ENCODE data around the gene NR2C2.
"Not testable (repeated sequence)": the region's sequence is repeated elsewhere in the genome, so short reads cannot be mapped to it uniquely, and the experiment has no call there.

The NR2C2 gene

GRCh38 chr3:14948609-14949038 is 1.2 kb downstream of the NR2C2 start:
- H3K4me3 ChIP-seq (ENCODE audit: low read length) = peak overlapping the region; percentile 73
- DNase-seq (ENCODE audit: low read depth, low spot score) = no peak

- H3K4me3 ChIP-seq (ENCODE audit: low read length) = peak overlapping the region; percentile 73
- no peak for DNase-seq (ENCODE audit: low read depth, low spot score)
Observed at GRCh38 chr3:14949126-14949525, 1.7 kb downstream of the NR2C2 start.

- H3K4me3 ChIP-seq (ENCODE audit: low read length) = no peak overlapping the region
- DNase-seq (ENCODE audit: low read depth, low spot score) = no peak
Observed at GRCh38 chr3:14950274-14950673, 2.9 kb downstream of the NR2C2 start.

- no peak for DNase-seq (ENCODE audit: low read depth, low spot score)
- no peak overlapping the region for H3K4me3 ChIP-seq (ENCODE audit: low read length)
Observed at GRCh38 chr3:14957153-14957552, 9.8 kb downstream of the NR2C2 start.

GRCh38 chr3:14957925-14958324 is 10.5 kb downstream of the NR2C2 start:
- H3K4me3 ChIP-seq (ENCODE audit: low read length) = no peak overlapping the region
- DNase-seq (ENCODE audit: low read depth, low spot score) = no peak

- DNase-seq (ENCODE audit: low read depth, low spot score) = no peak
Observed at GRCh38 chr3:14959359-14959943, 12.1 kb downstream of the NR2C2 start.

GRCh38 chr3:14962762-14963161 is 15.4 kb downstream of the NR2C2 start:
- no peak overlapping the region for H3K4me3 ChIP-seq (ENCODE audit: low read length)
- no peak for DNase-seq (ENCODE audit: low read depth, low spot score)

More at GRCh38 chr3:14959359-14959943, 12.1 kb downstream of the NR2C2 start:
- H3K4me3 ChIP-seq (ENCODE audit: low read length) = no peak overlapping the region

GRCh38 chr3:14967285-14967684 is 19.9 kb downstream of the NR2C2 start:
- no peak overlapping the region for H3K4me3 ChIP-seq (ENCODE audit: low read length)
- no peak for DNase-seq (ENCODE audit: low read depth, low spot score)

- no peak overlapping the region for H3K4me3 ChIP-seq (ENCODE audit: low read length)
- DNase-seq (ENCODE audit: low read depth, low spot score) = no peak
Observed at GRCh38 chr3:14969671-14970070, 22.3 kb downstream of the NR2C2 start.

GRCh38 chr3:14976317-14976716 is 28.9 kb downstream of the NR2C2 start:
- DNase-seq (ENCODE audit: low read depth, low spot score) = no peak
- H3K4me3 ChIP-seq (ENCODE audit: low read length) = no peak overlapping the region

- no peak for DNase-seq (ENCODE audit: low read depth, low spot score)
- H3K4me3 ChIP-seq (ENCODE audit: low read length) = no peak overlapping the region
Observed at GRCh38 chr3:14980689-14981088, 33.3 kb downstream of the NR2C2 start.

GRCh38 chr3:14984581-14985113 is 37.3 kb downstream of the NR2C2 start:
- no peak for DNase-seq (ENCODE audit: low read depth, low spot score)

GRCh38 chr3:14988988-14989394 is 41.6 kb downstream of the NR2C2 start:
- no peak overlapping the region for H3K4me3 ChIP-seq (ENCODE audit: low read length)
- DNase-seq (ENCODE audit: low read depth, low spot score) = peak; percentile 47

More at GRCh38 chr3:14984581-14985113, 37.3 kb downstream of the NR2C2 start:
- no peak overlapping the region for H3K4me3 ChIP-seq (ENCODE audit: low read length)

- H3K4me3 ChIP-seq (ENCODE audit: low read length) = no peak overlapping the region
- no peak for DNase-seq (ENCODE audit: low read depth, low spot score)
Observed at GRCh38 chr3:14989943-14990779, 42.8 kb downstream of the NR2C2 start.

GRCh38 chr3:14990780-14991148 is 43.4 kb downstream of the NR2C2 start:
- DNase-seq (ENCODE audit: low read depth, low spot score) = no peak
- no peak overlapping the region for H3K4me3 ChIP-seq (ENCODE audit: low read length)

- H3K4me3 ChIP-seq (ENCODE audit: low read length) = no peak overlapping the region
- no peak for DNase-seq (ENCODE audit: low read depth, low spot score)
Observed at GRCh38 chr3:14991151-14991742, 43.9 kb downstream of the NR2C2 start.

GRCh38 chr3:14991818-14992612 is 44.6 kb downstream of the NR2C2 start:
- DNase-seq (ENCODE audit: low read depth, low spot score) = no peak
- no peak overlapping the region for H3K4me3 ChIP-seq (ENCODE audit: low read length)

GRCh38 chr3:14997941-14998340 is 50.6 kb downstream of the NR2C2 start:
- DNase-seq (ENCODE audit: low read depth, low spot score) = no peak
- H3K4me3 ChIP-seq (ENCODE audit: low read length) = no peak overlapping the region

- not testable (repeated sequence) for H3K4me3 ChIP-seq (ENCODE audit: low read length)
- peak; percentile 15 for DNase-seq (ENCODE audit: low read depth, low spot score)
Observed at GRCh38 chr3:14999182-14999581, 51.8 kb downstream of the NR2C2 start.
